Body of pancreas (tissue), 4 donors: Measurements from ENCODE around the gene RHOXF1.

ENCODE experiments used
- POLR2A ChIP-seq, 3 donors: fragments of 450-650 bp; IDR thresholded peaks; one replicate each; pipeline ENCODE4 v1.6.1; 2016; ENCODE audit warnings: antibody characterized with exemption in 3 of 3, mild to moderate bottlenecking in 2 of 3
- TF ChIP-seq, protein P1 (sequence below), 7 experiments: fragments of 450-650 bp in 4 of 7; fragments of 200-600 bp in 3 of 7; sonication (generic) in 3 of 7; IDR thresholded peaks; one replicate each; pipeline ENCODE4 v1.5.1; 2016 to 2019; ENCODE audit warnings: antibody characterized with exemption in 7 of 7

DNA sequence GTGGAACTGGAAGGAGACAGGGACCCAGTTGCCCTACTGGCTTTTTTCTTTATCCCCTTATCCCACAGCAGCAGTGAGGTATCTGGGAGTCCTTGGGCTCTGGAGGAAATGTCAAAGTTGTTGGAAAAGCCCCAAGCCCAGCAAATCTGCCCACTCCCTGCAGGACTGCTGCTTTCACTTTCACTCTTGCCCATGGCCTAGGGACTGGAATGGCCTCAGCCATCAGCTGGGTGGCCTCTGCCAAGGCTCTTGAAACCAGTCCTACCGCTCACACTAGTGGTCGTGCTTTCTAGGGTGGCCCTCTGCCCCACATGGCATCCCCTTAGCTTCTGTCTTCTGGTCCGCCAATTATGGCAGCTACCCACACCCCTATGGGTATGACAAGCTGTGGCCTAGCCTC, 9.7 kb upstream of the RHOXF1 start:
- TF ChIP-seq, protein P1, sequence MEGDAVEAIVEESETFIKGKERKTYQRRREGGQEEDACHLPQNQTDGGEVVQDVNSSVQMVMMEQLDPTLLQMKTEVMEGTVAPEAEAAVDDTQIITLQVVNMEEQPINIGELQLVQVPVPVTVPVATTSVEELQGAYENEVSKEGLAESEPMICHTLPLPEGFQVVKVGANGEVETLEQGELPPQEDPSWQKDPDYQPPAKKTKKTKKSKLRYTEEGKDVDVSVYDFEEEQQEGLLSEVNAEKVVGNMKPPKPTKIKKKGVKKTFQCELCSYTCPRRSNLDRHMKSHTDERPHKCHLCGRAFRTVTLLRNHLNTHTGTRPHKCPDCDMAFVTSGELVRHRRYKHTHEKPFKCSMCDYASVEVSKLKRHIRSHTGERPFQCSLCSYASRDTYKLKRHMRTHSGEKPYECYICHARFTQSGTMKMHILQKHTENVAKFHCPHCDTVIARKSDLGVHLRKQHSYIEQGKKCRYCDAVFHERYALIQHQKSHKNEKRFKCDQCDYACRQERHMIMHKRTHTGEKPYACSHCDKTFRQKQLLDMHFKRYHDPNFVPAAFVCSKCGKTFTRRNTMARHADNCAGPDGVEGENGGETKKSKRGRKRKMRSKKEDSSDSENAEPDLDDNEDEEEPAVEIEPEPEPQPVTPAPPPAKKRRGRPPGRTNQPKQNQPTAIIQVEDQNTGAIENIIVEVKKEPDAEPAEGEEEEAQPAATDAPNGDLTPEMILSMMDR (IDR thresholded peaks at IDR 0.05): no peak
- no peak for TF ChIP-seq POLR2A (IDR thresholded peaks at IDR 0.05)
